Tibial nerve (tissue), 4 donors: ENCODE results near the gene KIF1C. TPM values are rescaled to one million over a fixed set of nuclear protein-coding genes. Genes with fewer than 3 reads are reported as not detected.
"Not testable (repeated sequence)": the region's sequence is repeated elsewhere in the genome, so short reads cannot be mapped to it uniquely, and the experiment has no call there.

ENCODE experiments used
- DNase-seq, 2 donors: peaks; one replicate each; pipeline ENCODE4 v3.0.0-alpha.2; 2019; ENCODE audit warnings: low spot score in 2 of 2
- H3K27ac ChIP-seq, 4 donors: fragments of 200-600 bp; sonication (generic) in 3 of 4; one replicate each; pipeline ENCODE4 v1.5.1; 2017 to 2019; ENCODE audit warnings: mild to moderate bottlenecking in 1 of 4
- H3K27me3 ChIP-seq, 2 donors: fragments of 200-600 bp; sonication (generic) in 1 of 2; one replicate each; pipeline versions ENCODE4 v1.5.1 to v1.6.0; 2017 to 2019
- H3K36me3 ChIP-seq, 3 donors: fragments of 200-600 bp; sonication (generic); one replicate each; pipeline ENCODE4 v1.5.1; 2018 to 2019
- H3K4me1 ChIP-seq, 4 donors: fragments of 200-600 bp; sonication (generic) in 3 of 4; one replicate each; pipeline ENCODE4 v1.5.1; 2017 to 2019
- H3K4me3 ChIP-seq, 4 donors: fragments of 200-600 bp; sonication (generic) in 3 of 4; one replicate each; pipeline ENCODE4 v1.5.1; 2017 to 2019; ENCODE audit warnings: mild to moderate bottlenecking in 1 of 4, moderate library complexity in 1 of 4
- H3K9me3 ChIP-seq, 4 donors: fragments of 200-600 bp; sonication (generic) in 3 of 4; one replicate each; pipeline ENCODE4 v1.5.1; 2017 to 2019
- EP300 ChIP-seq, 2 donors: sonication (generic); formaldehyde crosslinking; IDR thresholded peaks; one replicate each; pipeline ENCODE4 v1.6.1; 2017; ENCODE audit warnings: antibody characterized with exemption in 2 of 2, mild to moderate bottlenecking in 1 of 2
- POLR2A ChIP-seq, 2 donors: fragments of 450-650 bp; IDR thresholded peaks; one replicate each; pipeline ENCODE4 v1.6.1; 2017; ENCODE audit warnings: antibody characterized with exemption in 2 of 2, mild to moderate bottlenecking in 2 of 2, moderate library complexity in 2 of 2
- WGBS, 2 donors: methylation state at CpG; one replicate each; pipeline ENCODE4 v1.1.5; 2018; 5-methylcytosine and 5-hydroxymethylcytosine counted together
- total RNA-seq, 4 donors: library from RNA; depleted of rRNA; stranded (reverse); fragments of >200 nt; gene quantifications; one replicate each; pipeline ENCODE4 v1.1.0, GENCODE V29; 2016
- TF ChIP-seq, protein P1 (sequence below), 5 experiments: fragments of 200-600 bp in 3 of 5; fragments of 450-650 bp in 2 of 5; sonication (generic) in 3 of 5; IDR thresholded peaks; one replicate each; pipeline ENCODE4 v1.5.1; 2016 to 2019; ENCODE audit warnings: antibody characterized with exemption in 5 of 5, mild to moderate bottlenecking in 3 of 5, moderate library complexity in 2 of 5

Gene KIF1C
- total RNA-seq, 4 donors from 2014 or later, result 78.0 to 89.7 (median 79.6) TPM

- no peaks in the 10 kb centered on the region for H3K9me3 ChIP-seq
- H3K27ac ChIP-seq, result no peak overlapping the region
- TF ChIP-seq POLR2A (IDR thresholded peaks at IDR 0.05), result no peak
- TF ChIP-seq EP300 (IDR thresholded peaks at IDR 0.05), result no peak
- TF ChIP-seq, protein P1, sequence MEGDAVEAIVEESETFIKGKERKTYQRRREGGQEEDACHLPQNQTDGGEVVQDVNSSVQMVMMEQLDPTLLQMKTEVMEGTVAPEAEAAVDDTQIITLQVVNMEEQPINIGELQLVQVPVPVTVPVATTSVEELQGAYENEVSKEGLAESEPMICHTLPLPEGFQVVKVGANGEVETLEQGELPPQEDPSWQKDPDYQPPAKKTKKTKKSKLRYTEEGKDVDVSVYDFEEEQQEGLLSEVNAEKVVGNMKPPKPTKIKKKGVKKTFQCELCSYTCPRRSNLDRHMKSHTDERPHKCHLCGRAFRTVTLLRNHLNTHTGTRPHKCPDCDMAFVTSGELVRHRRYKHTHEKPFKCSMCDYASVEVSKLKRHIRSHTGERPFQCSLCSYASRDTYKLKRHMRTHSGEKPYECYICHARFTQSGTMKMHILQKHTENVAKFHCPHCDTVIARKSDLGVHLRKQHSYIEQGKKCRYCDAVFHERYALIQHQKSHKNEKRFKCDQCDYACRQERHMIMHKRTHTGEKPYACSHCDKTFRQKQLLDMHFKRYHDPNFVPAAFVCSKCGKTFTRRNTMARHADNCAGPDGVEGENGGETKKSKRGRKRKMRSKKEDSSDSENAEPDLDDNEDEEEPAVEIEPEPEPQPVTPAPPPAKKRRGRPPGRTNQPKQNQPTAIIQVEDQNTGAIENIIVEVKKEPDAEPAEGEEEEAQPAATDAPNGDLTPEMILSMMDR (IDR thresholded peaks at IDR 0.05), result no peak
- peaks cover 0 to 1% (median 0%) of the 10 kb centered on the region in 4 donors for H3K4me1 ChIP-seq
- DNase-seq, result no peak
- WGBS, 2 donors, result 84 to 86% methylated on average over 9 to 10 of the region's 10 CpGs
- no peaks in the 10 kb centered on the region for H3K36me3 ChIP-seq
- H3K27me3 ChIP-seq, result no peaks in the 10 kb centered on the region
- H3K4me3 ChIP-seq, result no peak overlapping the region
Observed at GRCh38 chr17:5055543-5055942, 57.8 kb downstream of the KIF1C start.

DNA sequence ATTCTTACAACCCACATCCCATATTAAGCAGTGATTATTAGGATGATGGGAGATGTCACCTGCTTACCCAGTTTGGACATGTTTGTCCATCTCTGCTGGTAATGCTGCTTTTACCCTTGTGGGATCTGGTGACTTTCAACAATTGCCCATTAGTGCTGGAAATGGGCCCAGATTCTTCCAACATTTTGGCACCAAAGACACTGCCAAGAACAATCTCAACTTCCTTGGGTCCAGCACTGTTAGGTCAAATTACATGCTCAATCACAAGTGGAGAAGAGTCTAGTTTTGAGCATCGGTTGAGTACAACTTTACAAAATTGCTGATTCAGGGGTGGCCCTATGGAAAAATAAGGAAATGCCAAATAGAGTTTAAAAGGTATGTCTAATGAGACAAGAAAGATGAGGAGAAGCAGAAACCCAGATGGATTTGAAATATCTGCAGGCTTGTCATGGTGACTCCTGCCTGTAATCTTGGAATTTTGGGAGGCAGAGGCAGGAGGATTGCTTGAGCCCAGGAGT is 67.5 kb downstream of the KIF1C start:
- WGBS, 2 donors, result 38 to 43% methylated on average over 1 of the region's 1 CpG
- TF ChIP-seq POLR2A (IDR thresholded peaks at IDR 0.05) (no peak), EP300 (IDR thresholded peaks at IDR 0.05) (no peak)
- TF ChIP-seq, protein P1 (IDR thresholded peaks at IDR 0.05), result no peak
- H3K4me1 ChIP-seq, result no peaks in the 10 kb centered on the region

DNA sequence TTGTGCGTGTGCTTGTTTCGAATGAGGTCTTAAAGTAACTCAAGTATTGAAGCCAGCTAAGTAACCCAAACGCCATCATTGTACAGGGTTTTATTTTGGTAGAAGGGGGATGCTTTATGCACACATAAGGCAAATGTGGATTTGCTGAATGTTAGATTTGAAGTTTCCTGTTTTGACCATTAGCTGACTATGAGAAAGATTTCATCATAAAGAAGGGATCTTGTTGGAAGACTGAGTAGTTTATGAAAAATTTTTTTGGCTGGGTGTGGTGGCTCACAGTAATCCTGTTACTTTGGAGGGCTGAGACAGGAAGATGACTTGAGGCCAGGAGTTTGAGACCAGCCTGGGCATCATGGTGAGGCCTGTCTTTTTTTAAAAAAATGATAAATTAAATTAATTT is 70.5 kb downstream of the KIF1C start:
- Histone ChIP-seq H3K27ac (no peak overlapping the region), H3K4me3 (no peak overlapping the region)
- WGBS, 2 donors, result 85 to 89% methylated on average over 3 of the region's 3 CpGs

More for the DNA sequence above, 67.5 kb downstream of the KIF1C start:
- DNase-seq, result no peak
- Histone ChIP-seq H3K9me3 (no peaks in the 10 kb centered on the region), H3K36me3 (no peaks in the 10 kb centered on the region), H3K4me3 (no peak overlapping the region), H3K27me3 (no peaks in the 10 kb centered on the region), H3K27ac (no peak overlapping the region)

GRCh38 chr17:5069724-5070123 is 72.0 kb downstream of the KIF1C start:
- DNase-seq, result peak in 1 of 2 donors; percentile 27
- 46 to 47% methylated on average over 4 of the region's 4 CpGs for WGBS, 2 donors
- Histone ChIP-seq H3K9me3 (no peaks in the 10 kb centered on the region), H3K4me3 (no peak overlapping the region), H3K36me3 (no peaks in the 10 kb centered on the region), H3K27me3 (no peaks in the 10 kb centered on the region), H3K27ac (no peak overlapping the region), H3K4me1 (no peaks in the 10 kb centered on the region)
- TF ChIP-seq POLR2A (IDR thresholded peaks at IDR 0.05) (no peak), EP300 (IDR thresholded peaks at IDR 0.05) (no peak)
- TF ChIP-seq, protein P1 (IDR thresholded peaks at IDR 0.05), result no peak

More for the DNA sequence above, 70.5 kb downstream of the KIF1C start:
- TF ChIP-seq, protein P1 (IDR thresholded peaks at IDR 0.05), result no peak
- TF ChIP-seq EP300 (IDR thresholded peaks at IDR 0.05) (no peak), POLR2A (IDR thresholded peaks at IDR 0.05) (no peak)
- H3K27me3 ChIP-seq, result no peaks in the 10 kb centered on the region
- H3K4me1 ChIP-seq, result no peaks in the 10 kb centered on the region
- no peaks in the 10 kb centered on the region for H3K9me3 ChIP-seq
- no peak for DNase-seq
- no peaks in the 10 kb centered on the region for H3K36me3 ChIP-seq

DNA sequence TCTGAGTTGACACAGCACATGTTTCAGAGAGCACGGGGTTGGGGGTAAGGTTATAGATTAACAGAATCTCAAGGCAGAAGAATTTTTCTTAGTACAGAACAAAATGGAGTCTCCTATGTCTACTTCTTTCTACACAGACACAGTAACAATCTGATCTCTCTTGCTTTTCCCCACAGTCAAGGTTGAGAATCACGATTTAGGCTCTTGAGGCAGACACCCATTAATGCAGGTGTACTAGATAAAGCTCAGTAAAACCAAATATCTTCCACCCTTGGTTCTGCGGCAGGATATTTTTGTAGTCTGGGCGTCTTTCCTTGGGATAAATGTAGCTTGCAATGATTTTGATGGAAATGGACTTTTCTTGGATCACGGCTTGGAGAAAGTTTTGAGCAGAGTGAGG is 77.7 kb downstream of the KIF1C start:
- not testable (repeated sequence) for H3K9me3 ChIP-seq, H3K36me3 ChIP-seq, DNase-seq, H3K27me3 ChIP-seq, H3K27ac ChIP-seq, H3K4me3 ChIP-seq
- peaks cover 0 to 20% (median 10%) of the 10 kb centered on the region in 4 donors for H3K4me1 ChIP-seq
- WGBS, 2 donors, result 69 to 76% methylated on average over 5 of the region's 5 CpGs

DNA sequence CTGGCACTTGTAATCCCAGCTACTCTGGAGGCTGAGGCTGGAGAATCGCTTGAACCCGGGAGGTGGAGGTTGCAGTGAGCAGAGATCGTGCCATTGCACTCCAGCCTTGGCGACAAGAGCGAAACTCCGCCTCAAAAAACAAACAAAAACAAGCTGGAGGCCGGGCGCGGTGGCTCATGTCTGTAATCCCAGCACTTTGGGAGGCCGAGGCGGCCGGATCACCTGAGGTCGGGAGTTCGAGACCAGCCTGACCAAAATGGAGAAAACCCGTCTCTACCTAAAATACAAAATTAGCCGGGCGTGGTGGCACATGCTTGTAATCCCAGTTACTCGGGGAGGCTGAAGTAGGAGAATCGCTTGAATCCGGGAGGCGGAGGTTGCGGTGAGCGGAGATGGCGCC is 79.5 kb downstream of the KIF1C start:
- Histone ChIP-seq H3K4me1 (peaks cover 0 to 20% (median 10%) of the 10 kb centered on the region in 4 donors), H3K36me3 (peaks cover 0 to 27% (median 0%) of the 10 kb centered on the region in 3 donors), H3K4me3 (peak overlapping the region in 3 of 4 donors; percentile 51 to 80 (median 75)), H3K27ac (peak overlapping the region in 1 of 4 donors; percentile 73), H3K9me3 (peaks cover 0 to 13% (median 0%) of the 10 kb centered on the region in 4 donors)
- DNase-seq, H3K27me3 ChIP-seq: not testable (repeated sequence)
- 96% methylated on average over 24 of the region's 24 CpGs for WGBS, 2 donors
